Ureter (tissue), 1 donor: ENCODE measurements around the gene ZSCAN16. TPM values are rescaled to one million over a fixed set of nuclear protein-coding genes. Genes with fewer than 3 reads are reported as not detected.
A peak's percentile ranks its signal among the peaks of the same experiment; 100 is the strongest.

Experiments
- DNase-seq: peaks from one replicate; pipeline ENCODE4 v3.0.0-alpha.2; 2020; ENCODE audit warnings: low spot score
- total RNA-seq: library from RNA; stranded (reverse); gene quantifications from one replicate; pipeline ENCODE4 v1.2.4, GENCODE V29; 2023
- donor health status: DM: yes; HTN: yes; CAD: no.

ZSCAN16 gene
- total RNA-seq, 1 donor from 2014 or later = 9.9 TPM

DNA sequence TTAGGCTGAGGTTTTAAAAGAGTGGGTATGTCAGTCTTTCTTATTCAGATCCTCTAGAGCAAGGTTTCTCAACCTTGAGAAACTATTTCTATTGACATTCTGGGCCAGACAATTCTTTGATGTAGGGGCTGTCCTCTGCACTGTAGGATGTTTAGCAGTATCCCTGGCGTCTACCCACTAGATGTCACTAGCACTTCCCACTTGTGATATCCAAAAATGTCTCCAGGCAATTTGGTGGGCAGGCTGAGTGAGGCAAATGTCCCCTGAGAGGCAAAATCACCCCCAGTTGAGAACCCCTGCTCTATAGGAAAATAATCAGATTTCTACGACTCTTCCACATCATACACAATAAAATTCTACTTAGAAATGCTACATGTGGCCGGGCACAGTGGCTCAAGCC, 9.6 kb downstream of the ZSCAN16 start:
- DNase-seq = no peak

DNA sequence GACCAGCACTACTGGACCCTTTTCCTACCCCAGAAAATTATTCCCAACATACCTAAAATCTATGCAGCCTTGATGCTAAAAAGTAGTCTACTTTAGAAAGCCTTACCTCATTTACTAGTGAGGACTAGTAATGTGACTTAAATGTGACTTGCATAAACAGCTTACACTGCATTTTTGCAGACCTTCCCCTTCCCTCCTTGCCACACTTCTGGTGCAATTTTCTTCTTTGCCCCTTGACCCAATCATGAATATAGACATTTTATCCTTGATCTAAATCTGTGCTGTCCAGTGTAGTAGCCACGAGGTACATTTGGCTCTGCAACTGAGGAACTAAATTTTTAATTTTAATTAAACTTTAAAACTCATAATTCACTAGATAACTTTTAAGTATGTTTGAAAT, 10.3 kb downstream of the ZSCAN16 start:
- no peak for DNase-seq

DNA sequence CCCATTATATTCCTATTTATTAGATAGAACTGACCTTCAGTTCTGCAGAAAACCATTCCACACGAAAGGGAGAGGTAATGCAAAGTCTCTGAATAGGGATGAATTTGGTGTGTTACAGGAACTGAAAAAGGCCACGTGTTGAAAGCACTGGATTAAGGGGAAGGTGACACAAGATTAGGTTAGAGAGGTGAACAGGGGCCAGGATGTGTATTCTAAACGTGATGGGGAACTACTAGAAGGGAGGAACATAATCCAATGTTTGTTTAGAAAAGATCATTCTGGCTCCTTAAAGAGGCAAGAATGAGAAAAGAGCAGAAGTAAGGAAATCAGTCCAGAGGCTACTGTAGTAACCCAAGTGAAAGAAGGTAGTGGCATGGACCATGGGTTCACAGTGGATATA, 11.0 kb downstream of the ZSCAN16 start:
- DNase-seq = no peak

DNA sequence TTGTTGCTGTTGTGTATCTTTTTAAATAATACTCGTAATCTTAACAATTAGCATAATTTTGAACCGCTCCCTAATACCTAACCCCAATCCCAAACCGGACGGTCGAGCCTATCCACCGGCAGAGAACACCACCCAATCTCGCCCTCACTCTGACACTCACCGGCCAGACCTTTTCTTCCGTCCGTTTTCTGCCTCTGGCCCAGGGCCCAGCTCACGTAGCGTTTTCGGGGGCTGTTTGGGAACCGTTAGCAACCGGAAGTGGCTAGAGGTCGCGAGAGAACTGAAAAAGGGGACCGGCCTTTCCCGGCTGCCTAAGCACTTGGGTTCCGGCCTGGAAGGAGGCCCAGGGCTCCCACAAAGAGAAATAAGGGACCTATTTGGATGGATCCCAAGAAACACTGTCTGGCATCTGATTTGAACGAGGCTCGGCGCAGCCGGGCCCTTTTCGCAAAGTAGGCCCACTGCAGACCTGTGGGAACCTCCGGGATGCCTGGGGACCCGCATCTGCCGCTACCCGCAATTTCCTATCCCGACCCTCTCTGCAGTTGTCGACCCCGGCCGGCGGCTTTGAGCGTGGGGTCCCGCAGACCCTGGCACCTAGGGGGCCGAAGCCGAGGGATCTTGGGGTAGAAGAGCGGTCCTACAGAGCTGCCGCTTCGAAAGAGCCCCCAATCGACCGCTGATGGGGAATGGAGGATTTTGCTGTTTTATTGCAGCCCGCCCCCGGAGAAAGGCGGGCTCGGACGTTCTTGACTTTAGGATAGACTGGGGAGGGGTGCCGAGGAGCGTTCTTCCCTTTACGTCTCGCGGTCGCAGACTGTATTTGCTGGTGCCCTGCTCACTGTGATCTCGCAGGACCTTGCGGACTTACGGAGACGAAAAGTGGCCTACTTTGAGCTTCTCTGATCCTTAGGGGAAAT, 12.4 kb downstream of the ZSCAN16 start:
- DNase-seq = peak; percentile 90

DNA sequence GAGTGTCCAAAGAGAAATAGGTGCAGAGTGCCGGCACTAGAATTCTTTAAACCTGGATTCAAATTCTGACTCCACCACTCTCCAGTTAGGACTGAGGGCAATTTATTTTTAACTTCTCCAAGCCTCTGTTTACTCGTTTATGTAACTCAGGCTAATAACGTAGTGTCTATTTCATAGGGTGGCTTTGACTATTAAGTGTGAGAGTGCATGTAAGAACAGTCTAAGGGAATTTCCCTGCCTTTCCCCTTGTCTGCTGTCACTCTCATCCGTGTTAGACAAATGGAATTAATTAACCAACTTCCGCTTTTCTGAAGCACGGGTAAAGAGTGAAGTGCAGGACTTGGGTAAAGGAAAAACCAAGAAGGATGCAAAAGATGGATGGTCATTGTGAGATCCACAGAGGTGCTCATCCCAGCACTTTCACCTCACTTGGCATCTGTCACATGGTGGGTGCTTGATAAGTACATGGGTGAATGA, 13.1 kb downstream of the ZSCAN16 start:
- no peak for DNase-seq

DNA sequence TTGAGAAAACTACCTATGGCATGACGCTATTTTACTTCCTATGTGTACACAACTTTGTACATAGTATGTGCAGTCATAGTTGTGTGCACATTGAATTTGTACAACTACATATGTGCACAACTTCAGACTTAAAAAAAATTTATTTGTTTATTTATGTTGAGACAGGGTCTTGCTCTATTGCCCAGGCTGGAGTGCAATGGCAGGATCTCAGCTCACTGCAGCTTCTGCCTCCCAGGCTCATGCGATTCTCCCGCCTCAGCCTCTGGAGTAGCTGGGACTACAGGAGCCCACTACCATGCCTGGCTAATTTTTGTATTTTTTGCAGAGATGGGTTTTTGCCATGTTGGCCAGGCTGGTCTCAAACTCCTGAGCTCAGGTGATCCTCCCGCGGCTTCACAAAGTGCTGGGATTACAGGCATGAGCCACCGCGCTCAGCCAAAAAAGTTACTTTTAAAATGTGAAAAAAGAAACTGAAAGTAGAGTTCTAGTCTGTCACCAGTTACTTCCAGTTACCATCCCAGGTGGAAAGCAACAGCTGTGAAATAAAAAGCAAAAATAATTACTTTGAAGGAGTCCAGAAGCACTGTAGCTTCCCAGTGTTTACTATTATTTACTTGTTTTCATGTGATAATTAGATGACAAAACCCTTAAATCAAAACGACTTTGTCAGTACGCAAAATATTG, 15.6 kb downstream of the ZSCAN16 start:
- no peak for DNase-seq

DNA sequence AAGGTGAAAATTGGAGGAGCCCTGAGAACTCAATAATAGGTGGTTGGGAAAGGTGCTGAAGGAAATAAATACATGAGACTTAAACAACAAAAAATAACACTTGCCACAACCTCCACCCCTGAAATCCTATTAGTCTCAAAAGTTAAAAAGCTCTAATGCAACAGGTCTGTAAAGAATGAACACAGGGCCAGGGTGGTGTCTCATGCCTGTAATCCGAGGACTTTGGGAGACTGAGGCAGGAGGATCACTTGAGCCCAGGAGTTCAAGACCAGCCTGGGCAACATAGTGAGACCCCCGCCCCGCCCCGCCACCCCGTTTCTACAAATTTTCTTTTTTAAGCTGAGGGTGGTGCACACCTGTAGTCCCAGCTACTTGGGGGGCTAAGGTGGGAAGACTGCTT, 16.2 kb downstream of the ZSCAN16 start:
- DNase-seq = no peak

DNA sequence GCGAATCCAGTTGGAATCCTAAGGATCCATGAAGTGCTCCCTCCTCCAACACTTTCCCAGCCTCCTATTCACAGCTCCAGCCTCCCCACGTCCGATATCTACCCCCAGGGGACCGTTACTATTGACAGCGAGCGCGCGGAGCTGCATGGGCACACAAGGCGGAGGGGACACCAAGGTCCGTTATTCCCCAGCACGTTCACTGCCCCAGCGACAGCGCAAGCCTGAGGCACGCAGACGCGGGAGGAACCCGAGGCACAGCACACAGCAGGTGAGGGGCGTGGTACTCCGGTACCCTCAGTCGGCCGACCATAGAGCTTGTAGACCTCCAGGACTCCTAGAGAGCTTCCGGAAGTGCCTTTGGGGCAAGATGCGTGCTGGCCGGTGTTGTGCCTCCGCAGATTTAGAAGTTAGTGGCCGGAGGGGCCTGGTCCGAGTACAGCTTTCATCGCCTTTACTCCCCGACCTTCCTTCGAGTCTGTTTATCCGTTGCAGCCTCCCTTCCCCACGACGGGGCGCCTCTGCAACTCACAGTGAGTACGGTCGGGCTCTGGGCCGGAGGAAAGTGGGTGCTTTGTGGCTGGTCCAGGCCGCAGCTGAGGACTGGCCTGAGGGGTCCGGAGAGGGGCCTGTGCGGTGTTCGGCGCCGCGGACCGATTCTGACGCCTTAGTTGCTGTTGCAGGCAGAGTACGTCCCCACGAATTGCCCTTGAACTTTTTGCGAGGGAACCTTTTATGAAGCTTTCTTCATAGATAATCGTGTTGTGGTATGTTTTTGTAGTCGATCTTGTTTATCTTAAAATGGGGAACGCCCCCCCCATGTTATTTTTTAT, 17.3 kb downstream of the ZSCAN16 start, which contains the start of gene ZKSCAN8:
ZKSCAN8 (plus strand) TSS at position 384 of the 830 bp plus-strand sequence. CDS start 6,525 bp downstream, outside the sequence.
- peak; percentile 76 for DNase-seq

DNA sequence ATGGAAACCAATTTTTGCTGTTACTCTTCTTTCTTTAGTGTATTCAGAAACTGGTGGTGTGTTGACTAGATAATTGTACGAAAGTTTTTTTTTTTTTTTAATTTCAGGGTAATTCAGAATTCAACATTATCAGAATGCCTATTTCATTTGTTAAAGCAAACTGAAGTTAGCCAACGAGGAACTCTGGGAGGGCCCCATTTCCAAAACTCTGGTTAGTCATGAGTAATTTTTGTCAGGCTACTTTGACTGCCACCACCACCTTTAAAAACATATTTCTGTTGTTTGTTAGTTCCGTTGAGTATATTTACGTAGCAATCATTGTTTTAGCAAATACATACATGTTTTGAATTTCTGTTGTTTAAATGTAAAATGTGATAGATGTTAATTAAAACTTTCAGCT, 18.0 kb downstream of the ZSCAN16 start:
- DNase-seq = no peak

DNA sequence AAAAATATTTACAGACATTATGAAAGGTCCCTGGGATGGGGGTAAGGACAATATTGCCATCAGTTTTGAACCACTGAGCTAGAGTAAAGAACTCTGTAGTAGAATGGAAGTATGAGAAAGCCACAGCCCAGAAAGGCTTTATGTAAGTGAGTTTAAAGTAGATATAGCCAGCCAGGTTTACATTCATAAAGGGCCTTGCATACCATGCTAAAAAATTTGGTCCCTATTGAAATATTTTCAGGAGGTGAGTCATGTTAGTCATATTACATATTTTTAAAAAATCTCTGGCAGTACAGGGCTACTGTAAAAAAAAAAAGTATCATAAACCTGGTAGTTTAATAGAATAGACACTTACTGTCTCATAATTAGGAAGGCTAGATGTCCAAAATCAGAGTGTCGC, 20.8 kb downstream of the ZSCAN16 start:
- DNase-seq = no peak

DNA sequence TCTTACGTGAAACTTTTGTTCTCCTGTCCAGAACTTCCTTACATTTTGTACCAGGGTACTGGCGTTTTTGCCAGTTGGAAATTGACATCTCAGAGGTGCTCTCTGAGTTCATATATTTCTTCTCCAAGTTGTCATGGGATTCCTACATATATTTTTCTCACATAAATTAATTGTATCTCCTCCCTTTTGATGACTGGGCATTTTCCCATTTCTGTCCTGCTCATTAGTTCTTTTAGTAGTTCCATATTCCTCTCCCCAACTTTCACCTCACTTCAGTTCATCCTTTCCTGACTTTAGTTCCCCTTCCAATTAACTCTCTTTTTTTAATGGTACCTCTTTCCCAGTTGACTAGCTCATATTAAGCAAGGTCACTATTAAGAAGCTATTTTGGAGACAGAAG, 28.1 kb downstream of the ZSCAN16 start:
- DNase-seq = no peak

DNA sequence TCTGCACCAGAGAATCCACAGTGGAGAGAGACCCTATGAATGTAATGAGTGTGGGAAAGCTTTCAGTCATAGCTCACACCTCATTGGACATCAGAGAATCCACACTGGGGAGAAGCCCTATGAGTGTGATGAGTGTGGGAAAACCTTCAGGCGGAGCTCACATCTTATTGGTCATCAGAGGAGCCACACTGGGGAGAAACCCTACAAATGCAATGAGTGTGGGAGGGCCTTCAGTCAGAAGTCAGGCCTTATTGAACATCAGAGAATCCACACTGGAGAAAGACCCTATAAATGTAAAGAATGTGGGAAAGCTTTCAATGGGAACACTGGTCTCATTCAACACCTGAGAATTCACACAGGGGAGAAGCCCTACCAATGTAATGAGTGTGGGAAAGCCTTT, 29.1 kb downstream of the ZSCAN16 start:
- no peak for DNase-seq

DNA sequence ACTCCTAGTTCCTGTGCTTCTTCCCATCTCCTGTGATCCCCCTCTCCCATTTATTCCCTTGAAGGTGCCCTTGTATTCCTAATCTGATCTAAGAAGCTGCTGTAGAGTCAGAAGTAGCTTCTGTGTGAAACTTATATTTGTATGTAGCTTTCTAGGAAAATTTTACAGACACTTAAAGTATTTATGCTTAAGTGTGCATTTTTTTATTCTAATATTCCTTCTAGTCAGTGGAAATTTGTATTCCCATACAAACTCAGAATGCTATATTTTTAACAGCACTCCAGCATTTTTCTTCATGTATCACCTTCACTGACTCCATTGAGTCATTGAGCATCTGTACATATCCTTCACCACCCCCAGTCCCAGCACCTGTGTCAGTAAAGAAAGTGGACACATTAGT, 29.9 kb downstream of the ZSCAN16 start:
- no peak for DNase-seq

DNA sequence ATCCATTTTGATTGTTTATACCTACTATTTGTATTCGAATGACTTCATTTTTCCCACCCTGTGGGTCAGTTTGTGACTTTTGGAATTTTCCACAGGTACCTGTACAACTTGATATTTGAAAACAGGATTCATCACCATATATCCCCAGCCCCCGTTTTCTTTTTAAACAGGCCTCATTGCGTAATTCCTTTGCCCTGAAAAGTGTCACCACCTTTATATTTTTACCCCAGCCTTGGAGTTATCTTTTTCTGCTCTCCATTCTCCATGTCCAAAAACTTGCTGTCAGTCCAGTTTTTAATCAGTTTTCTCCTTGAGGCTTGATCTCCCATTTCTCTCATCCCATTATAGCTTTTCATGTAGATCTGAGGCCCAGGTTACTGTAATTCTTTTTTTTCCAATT, 33.9 kb downstream of the ZSCAN16 start:
- DNase-seq = no peak

DNA sequence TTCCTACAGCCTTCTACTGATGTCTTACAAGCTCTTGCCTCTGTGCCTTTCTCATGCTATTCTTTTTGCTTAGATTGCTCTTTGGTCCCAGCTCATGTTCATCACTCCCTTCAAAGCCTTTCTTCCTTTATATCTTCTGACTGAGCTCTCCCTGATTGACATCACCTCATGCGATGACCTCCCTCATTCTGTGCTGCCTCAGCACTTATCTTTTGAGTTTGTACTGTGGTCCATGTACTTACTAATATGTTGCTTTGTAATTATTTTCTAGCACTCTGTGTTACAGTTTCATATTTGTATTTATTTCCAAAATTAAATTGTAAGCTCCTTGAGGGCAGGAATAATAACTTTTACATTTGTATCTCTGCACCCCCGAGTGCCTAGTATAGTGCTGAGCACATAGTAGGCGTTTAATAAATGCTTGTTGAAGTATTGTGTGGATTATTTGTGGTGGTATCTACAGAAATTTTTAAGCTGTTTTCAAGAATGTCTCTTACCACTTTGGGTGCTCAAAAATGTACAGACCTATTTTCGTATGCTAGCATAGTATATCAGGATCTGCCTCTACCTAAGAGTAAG, 34.7 kb downstream of the ZSCAN16 start:
- DNase-seq = no peak

DNA sequence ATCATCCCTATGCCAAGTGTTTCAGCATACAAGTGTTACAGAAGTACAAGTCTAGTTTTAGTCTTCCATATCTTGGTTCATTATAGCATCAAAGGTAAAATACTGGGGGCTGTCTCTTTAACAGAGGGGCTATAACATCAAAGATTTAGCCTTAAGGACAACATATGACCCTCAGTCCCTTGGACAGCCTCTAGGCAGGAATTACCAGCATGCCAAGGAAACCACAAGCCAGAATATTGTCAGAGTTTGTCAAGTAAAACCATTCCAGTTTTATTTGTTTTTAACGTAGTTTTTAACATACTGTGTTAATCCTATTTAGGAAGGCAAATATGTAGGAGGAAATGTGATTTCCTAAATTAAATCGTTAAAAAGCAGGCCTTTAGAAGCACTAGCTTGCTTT, 35.8 kb downstream of the ZSCAN16 start:
- no peak for DNase-seq

DNA sequence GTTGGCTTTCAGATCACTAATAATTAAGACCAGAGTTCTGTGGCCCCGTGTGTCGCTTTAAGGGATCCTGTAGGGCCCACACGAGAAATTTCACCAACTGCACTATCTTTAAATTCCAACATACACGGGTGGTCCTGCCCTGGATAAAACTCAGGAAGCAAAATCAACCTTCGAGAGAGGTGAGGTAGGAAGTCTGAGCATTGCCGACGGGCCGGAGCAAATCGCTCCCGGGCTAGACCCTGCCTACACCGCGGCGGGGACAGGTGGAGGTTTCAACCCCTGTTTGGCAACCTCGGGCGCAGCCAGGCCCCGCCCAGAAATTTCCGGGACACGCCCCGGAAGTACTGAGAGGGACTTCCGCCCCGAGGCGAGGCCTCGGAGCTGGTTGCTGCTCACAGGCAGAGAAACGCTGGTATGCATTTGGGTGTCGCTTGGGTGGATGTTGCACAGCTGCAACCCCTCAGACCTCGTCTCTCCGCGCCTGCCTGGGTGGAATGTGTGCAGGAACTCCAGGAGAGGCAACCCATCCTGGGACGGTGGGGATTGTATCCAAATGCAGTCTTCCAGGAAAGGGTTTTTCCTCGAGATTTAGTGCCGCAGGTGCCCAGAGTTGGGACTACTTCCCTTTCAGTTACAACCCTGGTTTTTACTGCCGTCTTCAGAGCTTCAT, 37.1 kb downstream of the ZSCAN16 start:
- peak; percentile 81 for DNase-seq

DNA sequence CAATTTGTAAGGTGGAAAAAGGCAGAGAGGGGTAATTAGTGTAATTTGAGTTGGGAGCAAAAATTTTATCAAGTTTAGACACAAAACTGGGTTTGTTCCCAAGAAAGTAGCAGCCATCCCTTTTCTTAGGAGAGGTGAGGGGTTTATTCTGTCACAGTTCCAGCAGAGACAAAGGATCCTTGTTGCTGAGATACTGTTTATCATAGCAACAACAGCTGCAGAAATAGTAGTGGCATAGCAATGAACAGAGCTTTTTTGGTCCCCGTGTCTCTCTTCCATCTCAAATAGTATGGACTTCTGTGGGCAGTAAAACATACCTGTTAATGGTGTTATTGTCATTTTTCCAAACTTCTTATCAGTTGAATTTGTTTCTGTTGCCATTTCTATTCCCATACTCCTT, 41.2 kb downstream of the ZSCAN16 start:
- no peak for DNase-seq

DNA sequence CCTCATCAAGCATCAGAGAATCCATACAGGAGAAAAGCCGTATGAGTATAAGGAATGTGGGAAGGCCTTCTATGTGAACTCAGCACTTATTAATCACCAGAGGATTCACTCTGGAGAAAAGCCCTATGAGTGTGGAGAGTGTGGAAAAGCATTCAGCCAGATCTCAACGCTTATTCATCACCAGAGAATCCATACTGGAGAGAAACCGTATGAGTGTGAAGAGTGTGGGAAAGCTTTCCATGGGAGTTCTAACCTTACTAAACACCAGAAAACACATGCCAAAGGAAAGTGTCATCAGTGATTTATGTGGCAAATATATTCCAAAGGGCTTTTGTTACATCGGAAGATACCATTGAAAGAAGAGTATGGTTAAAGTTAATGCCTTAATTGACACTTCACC, 42.7 kb downstream of the ZSCAN16 start:
- DNase-seq = no peak

DNA sequence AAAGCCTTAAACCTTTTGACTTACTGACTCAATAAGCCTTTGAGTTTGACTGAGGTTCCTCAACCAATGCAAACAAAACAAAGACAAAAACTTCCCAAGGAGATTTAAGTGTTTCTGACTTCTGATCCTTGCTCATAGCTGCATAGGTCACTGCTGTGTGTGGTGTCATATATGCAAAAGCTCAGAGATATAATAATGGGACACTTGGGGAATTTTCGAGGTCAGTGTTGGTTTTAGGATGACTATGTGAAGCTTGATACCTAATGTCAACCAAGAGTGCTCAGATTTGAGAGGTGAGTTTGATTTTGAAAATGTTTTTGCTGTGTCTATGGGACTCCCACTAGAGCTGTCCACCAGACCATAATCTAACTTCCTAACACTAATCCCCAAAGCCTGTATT, 43.5 kb downstream of the ZSCAN16 start:
- DNase-seq = no peak

DNA sequence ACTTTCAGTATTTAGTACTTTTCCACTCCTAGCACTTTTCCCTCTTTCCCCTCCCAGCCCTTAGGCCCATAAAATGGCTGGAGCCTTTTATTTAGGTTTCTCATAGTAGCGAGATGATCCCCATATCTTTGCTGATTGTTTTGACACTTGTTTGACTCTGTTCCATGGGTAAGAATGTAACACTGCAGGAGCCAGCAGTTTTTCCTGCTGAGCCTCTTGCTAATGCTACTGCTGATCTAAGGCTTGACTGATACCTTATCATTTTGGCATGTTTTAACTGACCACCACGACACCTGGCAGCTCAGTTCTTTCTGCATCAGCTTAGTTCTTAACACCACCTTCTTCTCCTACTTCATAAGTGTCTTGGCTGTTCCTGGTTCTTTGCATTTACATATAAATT, 46.9 kb downstream of the ZSCAN16 start:
- no peak for DNase-seq
